Measurements from ENCODE around the gene PPP6R3. TPM values are rescaled to one million over a fixed set of nuclear protein-coding genes. Genes with fewer than 3 reads are reported as not detected.

The PPP6R3 gene
- total RNA-seq, 1 experiment from 2014 or later = 138 TPM

GRCh38 chr11:68418648-68419047 lies 41.9 kb upstream of the PPP6R3 start:
- Histone ChIP-seq H3K27me3 (ENCODE audit: insufficient read depth, low read length) (no peaks in the 10 kb centered on the region), H3K79me1 (ENCODE audit: insufficient read depth, low read depth, low read length, poor library complexity, severe bottlenecking) (no peaks in the 10 kb centered on the region), H3K4me2 (ENCODE audit: insufficient read depth, insufficient read length, low read length) (no peak overlapping the region), H3K23me2 (ENCODE audit: insufficient read length, low read depth, low read length, poor library complexity, severe bottlenecking) (no peaks in the 10 kb centered on the region), H2BK12ac (ENCODE audit: insufficient read length, low read depth, low read length) (no peak overlapping the region), H3K14ac (ENCODE audit: insufficient read depth, low read length) (no peak overlapping the region), H2AFZ (ENCODE audit: low read length) (no peak overlapping the region), H3K9ac (ENCODE audit: extremely low read depth, insufficient read length, low read length) (no peak overlapping the region), H3K18ac (ENCODE audit: insufficient read length, low read depth, low read length) (no peak overlapping the region), H3K4ac (ENCODE audit: low read depth, low read length) (no peak overlapping the region), H2BK120ac (ENCODE audit: low read depth, low read length, poor library complexity, severe bottlenecking) (no peak overlapping the region), H3K27ac (ENCODE audit: insufficient read length, low read depth, low read length) (no peak overlapping the region), H3K56ac (ENCODE audit: insufficient read length, low read depth, low read length) (no peak overlapping the region), H4K5ac (ENCODE audit: insufficient read length, low read depth, low read length) (no peak overlapping the region), H2AK5ac (ENCODE audit: insufficient read length, low read length) (no peak overlapping the region), H4K91ac (ENCODE audit: insufficient read length, low read depth, low read length) (no peak overlapping the region), H3K9me3 (ENCODE audit: control insufficient read depth, low read depth, low read length) (no peaks in the 10 kb centered on the region), H2BK5ac (ENCODE audit: insufficient read length, low read length) (no peak overlapping the region), H3K79me2 (ENCODE audit: insufficient read depth, low read length) (no peaks in the 10 kb centered on the region), H4K8ac (replicated peaks; ENCODE audit: insufficient read length, low read depth, low read length) (no peak overlapping the region), H3K4me1 (ENCODE audit: insufficient read depth, low read length) (no peaks in the 10 kb centered on the region), H4K20me1 (ENCODE audit: control insufficient read depth, insufficient read depth, insufficient read length) (no peaks in the 10 kb centered on the region), H3T11ph (ENCODE audit: low read length) (no peak overlapping the region), H2BK15ac (ENCODE audit: low read depth, low read length) (no peak overlapping the region), H3K23ac (ENCODE audit: insufficient read length, low read depth, low read length) (no peak overlapping the region), H2BK20ac (ENCODE audit: low read depth, low read length, poor library complexity, severe bottlenecking) (no peak overlapping the region)
- no peak for DNase-seq
- Mint-ChIP-seq H3K36me3 (ENCODE audit: insufficient read depth in 1 of 3, low read depth in 3 of 3) (peaks cover 20 to 52% (median 45%) of the 10 kb centered on the region in 3 experiments; a peak in 6 of 7 replicates), H3K4me3 (no peak overlapping the region), H3K27me3 (ENCODE audit: low read depth) (no peaks in the 10 kb centered on the region), H3K4me1 (no peaks in the 10 kb centered on the region), H3K27ac (peak overlapping the region in 2 of 3 experiments; percentile 0 to 85; a peak in 2 of 7 replicates), H3K9me3 (no peaks in the 10 kb centered on the region)
- TF ChIP-seq CTCF (conservative IDR thresholded peaks at IDR 0.05) = no peak
- WGBS (ENCODE audit: extremely low coverage, insufficient read length, low lambda C conversion rate) = no CpG with 5 or more reads among the region's 6 CpGs

Measured in H9 (cell line).